Sigmoid colon (tissue), 4 donors: Measurements from ENCODE around the gene KLHL8.

Source experiments
- CTCF ChIP-seq, 4 experiments: fragments of 450-650 bp in 3 of 4; fragments of 200-600 bp in 1 of 4; IDR thresholded peaks; one replicate each; pipeline ENCODE4 v1.5.1; 2016 to 2019; ENCODE audit warnings: antibody characterized with exemption in 4 of 4, mild to moderate bottlenecking in 3 of 4, moderate library complexity in 2 of 4
- EP300 ChIP-seq, 4 donors: sonication (generic); formaldehyde crosslinking; IDR thresholded peaks; one replicate each; pipeline ENCODE4 v1.6.1; 2017; ENCODE audit warnings: antibody characterized with exemption in 4 of 4
- POLR2A ChIP-seq, 2 donors: fragments of 450-650 bp; IDR thresholded peaks; one replicate each; pipeline ENCODE4 v1.6.1; 2016; ENCODE audit warnings: antibody characterized with exemption in 2 of 2, mild to moderate bottlenecking in 2 of 2, moderate library complexity in 2 of 2

GRCh38 chr4:87213421-87214075 lies 6.9 kb downstream of the KLHL8 start:
- no peak for TF ChIP-seq EP300 (IDR thresholded peaks at IDR 0.05)
- no peak for TF ChIP-seq POLR2A (IDR thresholded peaks at IDR 0.05)
- no peak for TF ChIP-seq CTCF (IDR thresholded peaks at IDR 0.05)
